ENCODE data around the gene IFNL1. TPM values are rescaled to one million over a fixed set of nuclear protein-coding genes. Genes with fewer than 3 reads are reported as not detected.
"Not testable (repeated sequence)": the region's sequence is repeated elsewhere in the genome, so short reads cannot be mapped to it uniquely, and the experiment has no call there.

Gene IFNL1
- total and polyA plus RNA-seq, 2 donors, result 0.21 TPM; not detected in 1

GRCh38 chr19:39304701-39305571, 8.7 kb downstream of the IFNL1 start:
- Histone ChIP-seq H3K4me3 (ENCODE audit: low read length in 2 of 2) (no peak overlapping the region), H3K4me1 (ENCODE audit: control insufficient read depth in 2 of 2, insufficient read depth in 2 of 2, low read length in 2 of 2) (peaks cover 0 to 11% of the 10 kb centered on the region in 2 donors), H3K36me3 (ENCODE audit: control insufficient read depth in 2 of 2, insufficient read depth in 2 of 2, low read length in 1 of 2) (peaks cover 0 to 13% of the 10 kb centered on the region in 2 donors), H3K27me3 (ENCODE audit: control insufficient read depth in 2 of 2, insufficient read depth in 1 of 2, low read length in 1 of 2) (peaks cover 0 to 61% of the 10 kb centered on the region in 2 donors), H3K9me3 (ENCODE audit: control insufficient read depth in 2 of 2, insufficient read depth in 1 of 2, low read length in 1 of 2) (no peaks in the 10 kb centered on the region), H3K27ac (ENCODE audit: low read depth in 1 of 2, low read length in 1 of 2) (no peak overlapping the region)
- DNase-seq (ENCODE audit: low read depth in 6 of 9, low spot score in 9 of 9), result no peak
- 64% methylated on average over 6 of the region's 6 CpGs for WGBS

- H3K36me3 ChIP-seq (ENCODE audit: control insufficient read depth in 2 of 2, insufficient read depth in 2 of 2, low read length in 1 of 2), result peaks cover 0 to 19% of the 10 kb centered on the region in 2 donors
- no peak for DNase-seq (ENCODE audit: low read depth in 6 of 9, low spot score in 9 of 9)
- no peaks in the 10 kb centered on the region for H3K9me3 ChIP-seq (ENCODE audit: control insufficient read depth in 2 of 2, insufficient read depth in 1 of 2, low read length in 1 of 2)
- H3K4me3 ChIP-seq (ENCODE audit: low read length in 2 of 2), result no peak overlapping the region
- H3K4me1 ChIP-seq (ENCODE audit: control insufficient read depth in 2 of 2, insufficient read depth in 2 of 2, low read length in 2 of 2), result peaks cover 0 to 11% of the 10 kb centered on the region in 2 donors
- peaks cover 0 to 61% of the 10 kb centered on the region in 2 donors for H3K27me3 ChIP-seq (ENCODE audit: control insufficient read depth in 2 of 2, insufficient read depth in 1 of 2, low read length in 1 of 2)
- no peak overlapping the region for H3K27ac ChIP-seq (ENCODE audit: low read depth in 1 of 2, low read length in 1 of 2)
These were observed 9.9 kb downstream of the IFNL1 start for GRCh38 chr19:39306075-39306474.

GRCh38 chr19:39307046-39307821, 11.0 kb downstream of the IFNL1 start:
- H3K36me3 ChIP-seq (ENCODE audit: control insufficient read depth in 2 of 2, insufficient read depth in 2 of 2, low read length in 1 of 2), result peaks cover 0 to 27% of the 10 kb centered on the region in 2 donors
- WGBS, result 87% methylated on average over 71 of the region's 71 CpGs
- H3K4me1 ChIP-seq (ENCODE audit: control insufficient read depth in 2 of 2, insufficient read depth in 2 of 2, low read length in 2 of 2), result peaks cover 0 to 11% of the 10 kb centered on the region in 2 donors
- H3K27me3 ChIP-seq (ENCODE audit: control insufficient read depth in 2 of 2, insufficient read depth in 1 of 2, low read length in 1 of 2), result peaks cover 0 to 59% of the 10 kb centered on the region in 2 donors
- no peak for DNase-seq (ENCODE audit: low read depth in 6 of 9, low spot score in 9 of 9)
- H3K27ac ChIP-seq (ENCODE audit: low read depth in 1 of 2, low read length in 1 of 2), result no peak overlapping the region
- no peak overlapping the region for H3K4me3 ChIP-seq (ENCODE audit: low read length in 2 of 2)
- H3K9me3 ChIP-seq (ENCODE audit: control insufficient read depth in 2 of 2, insufficient read depth in 1 of 2, low read length in 1 of 2), result no peaks in the 10 kb centered on the region

GRCh38 chr19:39307822-39308530, 11.8 kb downstream of the IFNL1 start:
- 87% methylated on average over 82 of the region's 82 CpGs for whole genome bisulfite sequencing

GRCh38 chr19:39308531-39309304, 12.5 kb downstream of the IFNL1 start:
- no peaks in the 10 kb centered on the region for H3K9me3 ChIP-seq (ENCODE audit: control insufficient read depth in 2 of 2, insufficient read depth in 1 of 2, low read length in 1 of 2)
- H3K36me3 ChIP-seq (ENCODE audit: control insufficient read depth in 2 of 2, insufficient read depth in 2 of 2, low read length in 1 of 2), result peaks cover 0 to 39% of the 10 kb centered on the region in 2 donors
- peaks cover 0 to 56% of the 10 kb centered on the region in 2 donors for H3K27me3 ChIP-seq (ENCODE audit: control insufficient read depth in 2 of 2, insufficient read depth in 1 of 2, low read length in 1 of 2)
- 94% methylated on average over 18 of the region's 18 CpGs for WGBS
- H3K4me3 ChIP-seq (ENCODE audit: low read length in 2 of 2), result no peak overlapping the region
- no peak for DNase-seq (ENCODE audit: low read depth in 6 of 9, low spot score in 9 of 9)
- no peak overlapping the region for H3K27ac ChIP-seq (ENCODE audit: low read depth in 1 of 2, low read length in 1 of 2)
- peaks cover 0 to 11% of the 10 kb centered on the region in 2 donors for H3K4me1 ChIP-seq (ENCODE audit: control insufficient read depth in 2 of 2, insufficient read depth in 2 of 2, low read length in 2 of 2)

More at GRCh38 chr19:39307822-39308530, 11.8 kb downstream of the IFNL1 start:
- Histone ChIP-seq H3K27ac (ENCODE audit: low read depth in 1 of 2, low read length in 1 of 2) (no peak overlapping the region), H3K36me3 (ENCODE audit: control insufficient read depth in 2 of 2, insufficient read depth in 2 of 2, low read length in 1 of 2) (peaks cover 0 to 34% of the 10 kb centered on the region in 2 donors), H3K9me3 (ENCODE audit: control insufficient read depth in 2 of 2, insufficient read depth in 1 of 2, low read length in 1 of 2) (no peaks in the 10 kb centered on the region), H3K4me3 (ENCODE audit: low read length in 2 of 2) (no peak overlapping the region), H3K4me1 (ENCODE audit: control insufficient read depth in 2 of 2, insufficient read depth in 2 of 2, low read length in 2 of 2) (peaks cover 0 to 11% of the 10 kb centered on the region in 2 donors), H3K27me3 (ENCODE audit: control insufficient read depth in 2 of 2, insufficient read depth in 1 of 2, low read length in 1 of 2) (peaks cover 0 to 59% of the 10 kb centered on the region in 2 donors)
- DNase-seq (ENCODE audit: low read depth in 6 of 9, low spot score in 9 of 9), result no peak

- WGBS, result 96% methylated on average over 7 of the region's 7 CpGs
- not testable (repeated sequence) for H3K4me3 ChIP-seq (ENCODE audit: low read length in 2 of 2); H3K27ac ChIP-seq (ENCODE audit: low read depth in 1 of 2, low read length in 1 of 2); DNase-seq (ENCODE audit: low read depth in 6 of 9, low spot score in 9 of 9); H3K9me3 ChIP-seq (ENCODE audit: control insufficient read depth in 2 of 2, insufficient read depth in 1 of 2, low read length in 1 of 2)
- H3K4me1 ChIP-seq (ENCODE audit: control insufficient read depth in 2 of 2, insufficient read depth in 2 of 2, low read length in 2 of 2), result peaks cover 0 to 11% of the 10 kb centered on the region in 2 donors
- H3K36me3 ChIP-seq (ENCODE audit: control insufficient read depth in 2 of 2, insufficient read depth in 2 of 2, low read length in 1 of 2), result peaks cover 2 to 44% of the 10 kb centered on the region in 2 donors
- H3K27me3 ChIP-seq (ENCODE audit: control insufficient read depth in 2 of 2, insufficient read depth in 1 of 2, low read length in 1 of 2), result peaks cover 0 to 51% of the 10 kb centered on the region in 2 donors
These were observed 13.1 kb downstream of the IFNL1 start for GRCh38 chr19:39309305-39309670.

- WGBS, result 94% methylated on average over 11 of the region's 11 CpGs
- H3K4me3 ChIP-seq (ENCODE audit: low read length in 2 of 2), result no peak overlapping the region
- H3K36me3 ChIP-seq (ENCODE audit: control insufficient read depth in 2 of 2, insufficient read depth in 2 of 2, low read length in 1 of 2), result peaks cover 5 to 53% of the 10 kb centered on the region in 2 donors
- peaks cover 0 to 37% of the 10 kb centered on the region in 2 donors for H3K27me3 ChIP-seq (ENCODE audit: control insufficient read depth in 2 of 2, insufficient read depth in 1 of 2, low read length in 1 of 2)
- H3K9me3 ChIP-seq (ENCODE audit: control insufficient read depth in 2 of 2, insufficient read depth in 1 of 2, low read length in 1 of 2), result no peaks in the 10 kb centered on the region
- peaks cover 0 to 11% of the 10 kb centered on the region in 2 donors for H3K4me1 ChIP-seq (ENCODE audit: control insufficient read depth in 2 of 2, insufficient read depth in 2 of 2, low read length in 2 of 2)
- DNase-seq (ENCODE audit: low read depth in 6 of 9, low spot score in 9 of 9), result no peak
- H3K27ac ChIP-seq (ENCODE audit: low read depth in 1 of 2, low read length in 1 of 2), result no peak overlapping the region
These were observed 14.5 kb downstream of the IFNL1 start for GRCh38 chr19:39310558-39311311.

Measured in thymus (tissue), 11 donors.